Lung (tissue), 12 donors: ENCODE results near the gene SLC25A31. TPM values are rescaled to one million over a fixed set of nuclear protein-coding genes. Genes with fewer than 3 reads are reported as not detected.

Experiments used
- ATAC-seq: fragments of 200-7000 bp; cut with Tn5 transposase; one replicate; pipeline ENCODE4 v1.9.1; 2020; ENCODE audit warnings: moderate number of reproducible peaks; ENCODE audit not compliant: insufficient read depth, low FRiP score
- DNase-seq, 3 donors: peaks; one replicate each; pipeline ENCODE4 v3.0.0-alpha.2; 2013 to 2017
- H3K27ac ChIP-seq, 2 donors: one replicate each; pipeline ENCODE4 v1.5.1; 2013; ENCODE audit warnings: mild to moderate bottlenecking in 2 of 2, moderate library complexity in 2 of 2, control low read depth in 1 of 2, inconsistent platforms in 1 of 2, low read depth in 1 of 2, low read length in 1 of 2
- H3K27me3 ChIP-seq, 3 donors: one replicate each; pipeline ENCODE4 v1.5.1; 2013; ENCODE audit warnings: low read length in 2 of 3; ENCODE audit not compliant: control insufficient read depth in 3 of 3, insufficient read depth in 3 of 3
- H3K36me3 ChIP-seq, 4 donors: one replicate each; pipeline ENCODE4 v1.5.1; 2013; ENCODE audit warnings: low read length in 4 of 4, mild to moderate bottlenecking in 1 of 4, moderate library complexity in 1 of 4; ENCODE audit not compliant: control insufficient read depth in 4 of 4, insufficient read depth in 4 of 4
- H3K4me1 ChIP-seq, 5 donors: one replicate each; pipeline ENCODE4 v1.5.1; 2013; ENCODE audit warnings: low read length in 5 of 5, mild to moderate bottlenecking in 2 of 5, moderate library complexity in 1 of 5; ENCODE audit not compliant: control insufficient read depth in 5 of 5, insufficient read depth in 5 of 5
- H3K4me3 ChIP-seq: one replicate; pipeline ENCODE4 v1.5.1; 2013; ENCODE audit warnings: mild to moderate bottlenecking, control low read depth, moderate library complexity
- H3K9ac ChIP-seq, 2 donors: one replicate each; pipeline ENCODE4 v1.5.1; 2013; ENCODE audit warnings: low read length in 2 of 2, control low read depth in 1 of 2; ENCODE audit not compliant: insufficient read depth in 1 of 2
- H3K9me3 ChIP-seq, 4 donors: one replicate each; pipeline ENCODE4 v1.5.1; 2013; ENCODE audit warnings: low read length in 3 of 4, mild to moderate bottlenecking in 1 of 4, moderate library complexity in 1 of 4; ENCODE audit not compliant: control insufficient read depth in 4 of 4, insufficient read depth in 3 of 4
- CTCF ChIP-seq: IDR thresholded peaks from 2 replicates; pipeline ENCODE4 v1.5.1; 2012; ENCODE audit warnings: mild to moderate bottlenecking; ENCODE audit errors: control extremely low read depth, extremely low read depth
- WGBS, 2 donors: extraction: QIAGEN DNeasy Blood & Tissue Kit; methylation state at CpG; one replicate each; pipeline ENCODE4 v1.1.7; 2013; 5-methylcytosine and 5-hydroxymethylcytosine counted together
- polyA plus RNA-seq, 2 donors: library from polyadenylated mRNA; stranded (reverse); fragments of 200-250 nt; gene quantifications; one replicate each; pipeline ENCODE4 v1.2.1, GENCODE V29; 2013
- total RNA-seq, 2 donors: library from RNA; depleted of rRNA in 1 of 2; stranded (reverse); fragments of >200 nt in 1 of 2; gene quantifications; one replicate each; pipeline ENCODE4 v1.2.1, GENCODE V29; 2014 to 2021
- donor health status: control.
- donor health status: control.
- donor health status: Bipolar disorder and iron deficiency.
- donor health status: healthy.
- donor health status: DM: yes; HTN: yes; CAD: no.

SLC25A31 gene
- total and polyA plus RNA-seq, 4 donors, result 0.06 TPM; not detected in 3

GRCh38 chr4:127731406-127731805 lies 1.2 kb downstream of the SLC25A31 start:
- no peak for ATAC-seq
- Histone ChIP-seq H3K27me3 (no peaks in the 10 kb centered on the region), H3K36me3 (no peaks in the 10 kb centered on the region), H3K9me3 (no peaks in the 10 kb centered on the region), H3K4me1 (no peaks in the 10 kb centered on the region), H3K9ac (no peak overlapping the region), H3K27ac (no peak overlapping the region), H3K4me3 (no peak overlapping the region)
- WGBS, 2 donors, result 96 to 97% methylated on average over 19 of the region's 19 CpGs
- TF ChIP-seq CTCF, result no peak
- DNase-seq, result no peak

GRCh38 chr4:127732623-127733328 lies 2.6 kb downstream of the SLC25A31 start:
- no peak for ATAC-seq

GRCh38 chr4:127734976-127735375 lies 4.8 kb downstream of the SLC25A31 start:
- ATAC-seq, result no peak
- Histone ChIP-seq H3K27ac (no peak overlapping the region), H3K4me1 (peaks cover 0 to 3% (median 0%) of the 10 kb centered on the region in 5 donors), H3K9me3 (no peaks in the 10 kb centered on the region), H3K36me3 (no peaks in the 10 kb centered on the region), H3K4me3 (no peak overlapping the region), H3K27me3 (no peaks in the 10 kb centered on the region), H3K9ac (no peak overlapping the region)
- 90 to 91% methylated on average over 2 of the region's 2 CpGs for WGBS, 2 donors
- no peak for TF ChIP-seq CTCF
- no peak for DNase-seq

More at GRCh38 chr4:127732623-127733328, 2.6 kb downstream of the SLC25A31 start:
- H3K27ac ChIP-seq, result no peak overlapping the region
- peak in 2 of 3 donors; percentile 72 to 74 for DNase-seq
- H3K9me3 ChIP-seq, result no peaks in the 10 kb centered on the region
- H3K4me3 ChIP-seq, result no peak overlapping the region
- TF ChIP-seq CTCF, result no peak
- no peak overlapping the region for H3K9ac ChIP-seq
- H3K4me1 ChIP-seq, result peaks cover 0 to 3% (median 0%) of the 10 kb centered on the region in 5 donors
- no peaks in the 10 kb centered on the region for H3K27me3 ChIP-seq
- H3K36me3 ChIP-seq, result no peaks in the 10 kb centered on the region
- WGBS, 2 donors, result 26 to 28% methylated on average over 8 of the region's 8 CpGs
